IPS-20b (cell line): ENCODE data around the gene PLGRKT.
"Not testable (repeated sequence)": the region's sequence is repeated elsewhere in the genome, so short reads cannot be mapped to it uniquely, and the experiment has no call there.

ENCODE experiments used
- H3K27ac ChIP-seq: one replicate; pipeline ENCODE4 v1.5.1; 2013; ENCODE audit warnings: low read length
- H3K27me3 ChIP-seq: 2 replicates; pipeline ENCODE4 v1.6.1; 2013; ENCODE audit warnings: mild to moderate bottlenecking, low read length, inconsistent platforms; ENCODE audit not compliant: insufficient read depth
- H3K36me3 ChIP-seq: 2 replicates; pipeline ENCODE4 v1.6.1; 2013; ENCODE audit warnings: low read depth, mild to moderate bottlenecking, inconsistent platforms, low read length, moderate library complexity; ENCODE audit not compliant: insufficient read depth
- H3K4me1 ChIP-seq: 2 replicates; pipeline ENCODE4 v1.6.1; 2013; ENCODE audit warnings: mild to moderate bottlenecking, control low read depth, inconsistent platforms, low read length, moderate library complexity; ENCODE audit not compliant: insufficient read depth
- H3K4me3 ChIP-seq: 2 replicates; pipeline ENCODE4 v1.5.1; 2013; ENCODE audit warnings: mild to moderate bottlenecking, low read length, inconsistent platforms
- H3K9ac ChIP-seq: 2 replicates; pipeline ENCODE4 v1.6.1; 2013; ENCODE audit warnings: low read depth, mild to moderate bottlenecking, inconsistent platforms, low read length, moderate library complexity
- H3K9me3 ChIP-seq: 2 replicates; pipeline ENCODE4 v1.6.1; 2013; ENCODE audit warnings: mild to moderate bottlenecking, low read depth, low read length, inconsistent platforms; ENCODE audit not compliant: insufficient read depth

Gene PLGRKT

DNA sequence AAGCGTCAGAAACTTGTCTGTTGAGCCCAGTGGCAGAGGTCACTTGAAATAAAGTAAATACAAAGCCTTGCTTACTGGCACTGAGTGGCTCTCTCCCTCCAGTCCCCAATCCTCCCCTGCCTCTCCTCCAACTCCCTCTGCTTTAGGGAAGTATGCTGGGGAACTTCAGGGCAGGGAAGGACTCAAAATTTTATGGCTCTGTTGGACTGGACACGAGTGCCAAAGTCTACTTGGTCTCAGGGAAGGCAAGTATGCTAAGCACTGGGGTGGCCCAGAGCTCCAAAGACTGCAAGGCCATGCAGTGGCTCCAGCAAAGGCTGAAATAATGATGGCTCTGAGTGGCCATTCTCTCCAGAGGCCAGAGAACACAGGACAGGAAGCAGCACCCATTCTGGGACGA, 9.6 kb downstream of the PLGRKT start:
- H3K36me3 ChIP-seq: no peaks in the 10 kb centered on the region
- H3K27ac ChIP-seq: no peak overlapping the region
- H3K27me3 ChIP-seq: no peaks in the 10 kb centered on the region
- no peaks in the 10 kb centered on the region for H3K4me1 ChIP-seq
- H3K9me3 ChIP-seq: no peaks in the 10 kb centered on the region
- no peak overlapping the region for H3K9ac ChIP-seq
- no peak overlapping the region for H3K4me3 ChIP-seq

DNA sequence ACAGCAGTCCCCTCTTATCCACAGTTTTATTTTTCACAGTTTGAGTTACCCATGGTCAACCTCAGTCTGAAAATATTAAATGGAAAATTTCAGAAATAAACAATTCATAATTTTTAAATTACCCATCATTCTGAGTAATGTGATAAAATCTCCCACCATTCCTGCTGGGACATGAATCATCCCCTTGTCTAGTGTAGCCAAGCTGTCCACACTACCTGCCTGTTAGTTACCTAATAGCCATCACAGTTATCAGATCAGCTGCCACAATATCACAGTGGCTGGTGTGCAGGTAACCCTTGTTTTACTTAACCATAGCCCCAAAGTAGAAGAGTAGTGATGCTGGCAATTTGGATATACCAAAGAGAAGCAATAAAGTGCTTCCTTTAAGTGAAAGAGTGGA, 10.7 kb downstream of the PLGRKT start:
- H3K27me3 ChIP-seq: no peaks in the 10 kb centered on the region
- no peaks in the 10 kb centered on the region for H3K9me3 ChIP-seq
- H3K4me1 ChIP-seq: no peaks in the 10 kb centered on the region
- no peak overlapping the region for H3K9ac ChIP-seq
- no peaks in the 10 kb centered on the region for H3K36me3 ChIP-seq
- no peak overlapping the region for H3K4me3 ChIP-seq
- no peak overlapping the region for H3K27ac ChIP-seq

DNA sequence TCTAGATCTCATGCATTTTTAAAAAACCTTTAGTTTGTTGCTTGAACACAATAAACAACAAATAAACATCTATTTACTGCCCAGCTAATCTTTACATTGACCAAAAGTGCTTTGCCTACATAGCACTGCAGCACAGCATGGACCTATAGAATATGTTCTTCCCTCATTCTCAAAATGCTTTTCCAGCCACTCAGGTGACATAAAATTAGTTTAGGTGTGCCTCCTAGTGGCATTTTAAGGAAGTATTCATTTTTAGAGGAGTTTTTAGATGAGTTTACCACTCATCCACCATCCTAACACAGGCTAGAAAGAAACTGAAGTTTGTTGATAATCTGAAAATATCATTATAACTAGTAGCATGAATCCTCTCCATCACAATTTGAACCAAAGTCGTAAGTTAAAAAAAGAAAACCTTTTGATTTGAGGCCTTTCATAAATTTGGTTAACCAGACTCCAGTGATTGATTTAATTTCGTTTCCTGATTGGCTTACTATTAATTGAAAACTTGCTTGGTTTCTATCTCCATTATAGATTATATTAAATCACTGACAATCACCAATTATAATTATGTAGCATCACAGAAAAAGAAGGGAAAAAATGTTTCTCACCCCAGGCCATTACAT, 12.6 kb downstream of the PLGRKT start:
- Histone ChIP-seq H3K9ac (no peak overlapping the region), H3K27me3 (no peaks in the 10 kb centered on the region), H3K4me1 (no peaks in the 10 kb centered on the region)

DNA sequence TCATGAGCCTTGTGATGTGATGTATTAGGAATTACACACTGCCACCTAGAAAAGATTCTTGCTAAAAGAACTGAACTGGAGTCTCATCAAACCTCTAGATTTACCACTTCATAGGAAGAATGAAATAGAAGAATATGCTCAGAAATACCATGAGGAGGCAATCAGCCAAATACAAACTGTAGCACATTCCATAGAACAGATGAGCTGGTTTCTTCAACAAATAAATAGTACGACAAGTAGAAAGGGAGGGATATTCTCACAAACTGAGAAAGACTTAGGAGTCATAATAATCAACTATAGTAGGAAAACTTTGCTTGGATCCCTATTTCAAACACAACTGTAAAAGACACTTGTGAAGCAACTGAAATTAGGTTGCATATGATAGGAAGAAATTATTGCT, 15.4 kb downstream of the PLGRKT start:
- Histone ChIP-seq H3K27me3 (no peaks in the 10 kb centered on the region), H3K9ac (no peak overlapping the region), H3K4me3 (no peak overlapping the region), H3K36me3 (no peaks in the 10 kb centered on the region), H3K4me1 (no peaks in the 10 kb centered on the region; the same call in 1 of the 2 replicates), H3K9me3 (no peaks in the 10 kb centered on the region), H3K27ac (no peak overlapping the region)

More for the DNA sequence above, 12.6 kb downstream of the PLGRKT start:
- no peak overlapping the region for H3K27ac ChIP-seq
- no peaks in the 10 kb centered on the region for H3K9me3 ChIP-seq
- no peak overlapping the region for H3K4me3 ChIP-seq
- H3K36me3 ChIP-seq: no peaks in the 10 kb centered on the region

DNA sequence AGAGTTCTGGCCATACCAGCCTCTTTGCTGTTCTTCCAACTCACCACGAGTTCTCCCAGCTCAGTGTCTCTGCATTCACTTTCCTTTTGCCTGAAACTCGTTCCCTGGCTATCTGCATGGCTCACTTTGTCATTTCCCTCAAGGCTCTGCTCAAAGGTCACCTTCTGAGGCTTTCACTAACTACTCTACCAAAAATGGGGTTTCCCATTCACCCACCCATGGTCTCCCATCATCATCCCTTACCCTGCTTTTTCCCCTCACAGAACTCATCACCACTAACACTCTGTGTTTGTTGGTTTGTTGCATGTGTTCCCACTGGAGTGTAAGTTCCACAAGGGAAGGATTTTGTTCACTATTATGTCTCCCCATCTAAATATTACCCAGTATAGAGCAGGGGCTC, 16.6 kb downstream of the PLGRKT start:
- Histone ChIP-seq H3K4me1 (peaks cover 7% of the 10 kb centered on the region; the same call in 1 of the 2 replicates), H3K4me3 (no peak overlapping the region), H3K27me3 (no peaks in the 10 kb centered on the region), H3K36me3 (no peaks in the 10 kb centered on the region), H3K9ac (no peak overlapping the region), H3K9me3 (no peaks in the 10 kb centered on the region), H3K27ac (no peak overlapping the region)

DNA sequence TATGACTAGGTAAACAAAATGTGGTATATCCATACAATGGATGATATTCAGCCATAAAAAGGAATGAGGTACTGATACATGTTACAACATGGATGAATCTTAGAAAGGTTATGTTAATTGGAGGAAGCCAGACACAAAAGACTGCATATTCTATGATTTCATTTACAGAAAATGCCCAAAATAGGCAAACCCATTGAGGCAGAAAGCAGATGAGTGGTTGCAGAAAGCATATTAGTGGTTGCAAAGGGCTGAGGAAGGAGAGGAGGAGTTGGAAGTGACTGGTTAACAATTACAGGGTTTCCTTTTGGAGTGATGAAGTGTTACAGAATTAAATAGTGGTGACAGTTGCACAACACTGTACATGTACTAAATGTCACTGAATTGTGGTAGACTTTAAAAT, 17.7 kb downstream of the PLGRKT start:
- H3K9ac ChIP-seq: no peak overlapping the region
- no peaks in the 10 kb centered on the region for H3K36me3 ChIP-seq
- peaks cover 7% of the 10 kb centered on the region; the same call in 1 of the 2 replicates for H3K4me1 ChIP-seq
- no peak overlapping the region for H3K27ac ChIP-seq
- no peaks in the 10 kb centered on the region for H3K9me3 ChIP-seq
- no peaks in the 10 kb centered on the region for H3K27me3 ChIP-seq
- no peak overlapping the region for H3K4me3 ChIP-seq

DNA sequence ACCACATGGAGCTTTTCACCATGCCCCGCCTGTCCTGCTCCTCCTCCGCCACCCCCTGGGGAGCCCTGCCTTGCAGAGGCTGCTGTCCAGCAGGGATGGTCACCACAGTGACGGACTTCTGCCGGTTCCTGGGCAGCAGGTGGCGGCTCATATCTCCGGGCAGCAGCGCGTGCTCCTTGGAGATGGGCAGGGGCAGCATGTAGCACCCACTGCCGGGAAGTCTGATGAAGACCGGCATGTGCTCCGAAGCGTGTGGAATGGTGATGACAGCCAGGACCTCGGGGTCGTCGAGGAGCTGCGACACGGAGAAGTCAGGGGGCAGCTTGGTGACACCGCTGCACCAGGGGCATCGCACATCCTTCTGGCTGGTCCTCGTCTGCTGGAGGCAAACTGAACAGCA, 19.2 kb downstream of the PLGRKT start:
- H3K4me3 ChIP-seq: no peak overlapping the region

DNA sequence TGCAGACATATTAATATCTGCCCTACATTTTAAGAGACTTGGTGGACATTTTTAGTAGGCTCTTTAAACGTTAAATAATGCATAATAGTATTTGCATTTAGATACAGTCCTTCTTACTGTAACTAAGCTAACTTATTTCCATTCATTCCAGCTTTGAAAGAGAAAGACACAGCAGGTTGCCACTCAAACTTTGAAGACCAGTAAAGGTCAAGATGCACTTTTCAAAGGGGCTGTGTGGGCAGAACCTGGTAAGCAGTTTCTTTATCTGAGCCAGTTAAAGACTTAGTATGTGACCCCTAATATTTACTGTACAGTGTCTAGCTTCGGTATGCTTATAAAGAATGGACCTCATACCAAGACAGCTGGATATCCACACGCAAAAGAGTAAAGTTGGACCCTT, 20.8 kb downstream of the PLGRKT start:
- H3K27me3 ChIP-seq: no peaks in the 10 kb centered on the region
- H3K36me3 ChIP-seq: no peaks in the 10 kb centered on the region
- no peaks in the 10 kb centered on the region for H3K9me3 ChIP-seq
- H3K9ac ChIP-seq: no peak overlapping the region
- no peak overlapping the region; the same call in 1 of the 2 replicates for H3K4me3 ChIP-seq
- no peak overlapping the region for H3K27ac ChIP-seq
- H3K4me1 ChIP-seq: peaks cover 7% of the 10 kb centered on the region; the same call in 1 of the 2 replicates

More for the DNA sequence above, 19.2 kb downstream of the PLGRKT start:
- no peak overlapping the region for H3K27ac ChIP-seq
- H3K9me3 ChIP-seq: no peaks in the 10 kb centered on the region
- peaks cover 7% of the 10 kb centered on the region; the same call in 1 of the 2 replicates for H3K4me1 ChIP-seq
- H3K36me3 ChIP-seq: no peaks in the 10 kb centered on the region
- H3K27me3 ChIP-seq: no peaks in the 10 kb centered on the region
- H3K9ac ChIP-seq: no peak overlapping the region

DNA sequence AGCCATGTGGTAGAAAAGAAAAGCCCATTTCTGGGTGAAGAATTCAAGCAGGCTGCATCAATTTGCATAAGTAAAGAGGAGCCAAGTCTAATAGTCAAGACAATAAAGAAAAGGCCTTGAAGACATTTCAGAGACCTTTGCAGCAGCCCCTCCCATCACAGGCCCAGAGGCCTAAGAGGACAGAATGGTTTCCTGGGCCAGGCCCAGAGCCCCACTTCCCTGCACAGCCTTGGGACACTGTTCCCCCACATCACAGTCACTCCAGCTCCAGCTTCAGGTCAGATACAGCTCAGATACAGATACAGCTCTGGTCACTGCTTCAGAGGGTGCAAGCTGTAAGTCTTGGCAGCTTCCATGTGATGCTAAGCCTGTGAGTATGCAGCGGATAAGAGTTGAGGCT, 29.1 kb downstream of the PLGRKT start:
- H3K27me3 ChIP-seq: no peaks in the 10 kb centered on the region
- H3K9ac ChIP-seq: no peak overlapping the region
- peaks cover 42% of the 10 kb centered on the region for H3K9me3 ChIP-seq

DNA sequence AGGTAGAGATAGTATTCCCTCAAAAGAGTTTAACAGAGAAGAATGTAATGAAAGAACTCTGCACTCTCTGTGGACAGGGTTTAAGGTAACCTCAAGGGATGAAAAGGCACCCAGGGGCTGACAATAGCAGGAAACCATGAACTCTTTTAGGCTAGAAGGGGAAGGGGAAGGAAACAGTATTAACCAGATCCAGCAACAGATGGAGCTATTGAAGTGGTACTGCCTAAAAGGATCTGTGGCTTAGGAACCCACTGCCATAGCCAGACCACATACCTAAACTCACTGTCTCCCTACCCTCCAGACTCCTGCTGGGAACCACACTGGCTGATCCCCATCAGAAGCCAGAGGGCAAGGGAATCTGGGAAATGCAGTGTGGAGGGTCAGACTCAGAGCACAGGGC, 35.5 kb downstream of the PLGRKT start:
- no peak overlapping the region for H3K27ac ChIP-seq
- H3K4me1 ChIP-seq: no peaks in the 10 kb centered on the region
- H3K27me3 ChIP-seq: no peaks in the 10 kb centered on the region

More for the DNA sequence above, 29.1 kb downstream of the PLGRKT start:
- Histone ChIP-seq H3K27ac (no peak overlapping the region), H3K4me3 (no peak overlapping the region), H3K4me1 (no peaks in the 10 kb centered on the region), H3K36me3 (no peaks in the 10 kb centered on the region)

DNA sequence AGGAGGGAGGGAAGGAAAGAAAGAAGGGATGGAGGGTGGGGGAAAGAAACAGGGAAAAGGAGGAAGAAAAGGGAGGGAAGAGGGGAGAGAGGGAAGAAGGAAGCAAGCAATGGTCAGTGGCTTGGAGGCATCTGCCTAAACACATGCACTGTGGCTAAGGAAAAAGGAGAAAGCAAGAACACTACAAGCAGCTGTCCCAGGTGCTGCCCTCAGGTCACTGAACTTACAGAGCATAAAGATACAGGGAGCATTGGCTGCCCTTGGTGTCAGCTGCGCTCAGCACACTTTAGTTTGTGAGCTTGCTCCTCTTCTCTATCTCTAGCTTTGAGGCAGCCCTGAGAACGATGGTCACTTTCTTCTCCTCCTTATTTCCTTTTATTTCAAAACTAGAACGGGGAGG, 40.2 kb downstream of the PLGRKT start:
- H3K27me3 ChIP-seq, H3K9ac ChIP-seq, H3K4me3 ChIP-seq, H3K4me1 ChIP-seq, H3K9me3 ChIP-seq, H3K27ac ChIP-seq, H3K36me3 ChIP-seq: not testable (repeated sequence)

More for the DNA sequence above, 35.5 kb downstream of the PLGRKT start:
- no peaks in the 10 kb centered on the region for H3K36me3 ChIP-seq
- peaks cover 8% of the 10 kb centered on the region for H3K9me3 ChIP-seq
- no peak overlapping the region for H3K4me3 ChIP-seq
- no peak overlapping the region for H3K9ac ChIP-seq

DNA sequence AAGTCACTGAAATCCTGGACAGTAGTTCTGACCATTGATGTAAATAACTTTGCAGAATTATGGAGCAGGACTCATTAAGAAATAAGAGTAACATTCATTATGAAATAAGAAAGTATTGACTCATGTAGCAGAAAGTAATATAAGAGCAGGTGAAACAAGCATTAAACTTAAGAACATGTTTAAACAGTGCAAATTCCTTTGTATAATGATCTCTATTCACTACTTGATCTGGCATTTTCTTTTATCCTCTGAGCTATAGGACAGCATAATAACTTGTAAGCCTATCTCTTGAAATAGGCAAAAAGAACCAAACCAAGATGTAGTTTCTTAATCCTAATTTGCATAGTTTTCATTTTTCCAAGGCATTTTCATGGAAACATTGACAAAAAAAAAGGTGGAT, 42.3 kb downstream of the PLGRKT start:
- Histone ChIP-seq H3K27me3 (no peaks in the 10 kb centered on the region), H3K9ac (no peak overlapping the region)

More for the DNA sequence above, 42.3 kb downstream of the PLGRKT start:
- Histone ChIP-seq H3K4me1 (no peaks in the 10 kb centered on the region), H3K36me3 (no peaks in the 10 kb centered on the region), H3K27ac (no peak overlapping the region), H3K9me3 (no peaks in the 10 kb centered on the region), H3K4me3 (no peak overlapping the region)
